B cell (primary cell): ENCODE data around the gene MON1B. TPM values are rescaled to one million over a fixed set of nuclear protein-coding genes. Genes with fewer than 3 reads are reported as not detected.

Source experiments
- ATAC-seq: fragments of 200-7000 bp; cut with Tn5 transposase; one replicate; pipeline ENCODE4 v1.10.0; 2021; ENCODE audit warnings: low read depth, mild to moderate bottlenecking, moderate number of reproducible peaks, moderate library complexity
- CTCF ChIA-PET: fragments of 350-600 bp; sonication (Branson Sonifier 250); formaldehyde crosslinking; loops from one replicate; lab custom pipeline; 2021; ENCODE audit warnings: antibody characterized with exemption, inconsistent platforms; lab: Charles Lee
- POLR2A ChIA-PET: fragments of 350-600 bp; sonication (Branson Sonifier 250); formaldehyde crosslinking; loops from one replicate; lab custom pipeline; 2021; ENCODE audit warnings: antibody characterized with exemption; lab: Charles Lee
- DNase-seq: peaks from one replicate; pipeline ENCODE4 v3.0.0; 2013
- H2AFZ ChIP-seq: 2 replicates; pipeline ENCODE4 v1.6.1; 2012; ENCODE audit warnings: mild to moderate bottlenecking, low read depth, low read length; ENCODE audit not compliant: insufficient read depth, poor library complexity, severe bottlenecking
- H3K27ac ChIP-seq, 2 donors: 1 replicate in 1 of 2; 2 replicates in 1 of 2; pipeline ENCODE4 v1.5.1; 2012 to 2013; ENCODE audit warnings: low read length in 2 of 2, mild to moderate bottlenecking in 2 of 2, moderate library complexity in 1 of 2
- H3K27me3 ChIP-seq, 4 experiments: fragments of 200-600 bp in 1 of 4; sonication (generic) in 1 of 4; replicated peaks in 1 of 4; 1 replicate in 2 of 4; 2 replicates in 2 of 4; pipeline versions ENCODE4 v1.6.1 to v1.7.0; 2013 to 2016; ENCODE audit warnings: low read length in 3 of 4, mild to moderate bottlenecking in 2 of 4, mixed read lengths in 1 of 4, moderate library complexity in 1 of 4; ENCODE audit not compliant: insufficient read depth in 4 of 4, control insufficient read depth in 3 of 4; ENCODE audit errors: control extremely low read depth in 1 of 4
- H3K36me3 ChIP-seq, 2 experiments: replicated peaks in 1 of 2; 1 replicate in 1 of 2; 2 replicates in 1 of 2; pipeline versions ENCODE4 v1.6.1 to v1.7.1; 2013; ENCODE audit warnings: low read length in 1 of 2; ENCODE audit not compliant: insufficient read depth in 2 of 2, control insufficient read depth in 1 of 2; ENCODE audit errors: control extremely low read depth in 1 of 2, extremely low read depth in 1 of 2
- H3K4me1 ChIP-seq, 2 donors: fragments of 200-600 bp in 1 of 2; sonication (generic) in 1 of 2; 1 replicate in 1 of 2; 2 replicates in 1 of 2; pipeline versions ENCODE4 v1.5.1 to v1.6.1; 2013 to 2017; ENCODE audit warnings: low read length in 2 of 2; ENCODE audit not compliant: control insufficient read depth in 2 of 2, insufficient read depth in 2 of 2
- H3K4me2 ChIP-seq: replicated peaks from 2 replicates; pipeline ENCODE3; 2012; ENCODE audit warnings: mild to moderate bottlenecking, low read depth, low read length; ENCODE audit not compliant: poor library complexity, severe bottlenecking
- H3K4me3 ChIP-seq, 5 experiments: fragments of 200-600 bp in 1 of 5; sonication (generic) in 1 of 5; 1 replicate in 3 of 5; 2 replicates in 2 of 5; pipeline versions ENCODE4 v1.5.1 to v1.7.0; 2011 to 2016; ENCODE audit warnings: low read length in 4 of 5, mild to moderate bottlenecking in 4 of 5, low read depth in 2 of 5, control low read depth in 1 of 5, moderate library complexity in 1 of 5; ENCODE audit not compliant: insufficient read depth in 1 of 5; ENCODE audit errors: control extremely low read depth in 1 of 5, extremely low read depth in 1 of 5
- H3K79me2 ChIP-seq: fragments of 200-600 bp; sonication (generic); one replicate; pipeline ENCODE4 v1.6.0; 2016; ENCODE audit warnings: low read length; ENCODE audit not compliant: control insufficient read depth, insufficient read depth
- H3K9ac ChIP-seq: fragments of 200-600 bp; sonication (generic); 2 replicates; pipeline ENCODE4 v1.6.1; 2017; ENCODE audit warnings: mild to moderate bottlenecking, low read length, moderate library complexity
- H3K9me3 ChIP-seq, 3 donors: one replicate each; pipeline versions ENCODE4 v1.6.1 to v1.7.1; 2013; ENCODE audit warnings: low read length in 2 of 3; ENCODE audit not compliant: control insufficient read depth in 2 of 3, insufficient read depth in 1 of 3; ENCODE audit errors: control extremely low read depth in 1 of 3
- H4K20me1 ChIP-seq: 2 replicates; pipeline ENCODE4 v1.6.0; 2012; ENCODE audit warnings: mild to moderate bottlenecking, low read length; ENCODE audit not compliant: insufficient read depth, control insufficient read depth, poor library complexity, severe bottlenecking
- H3K27ac Mint-ChIP-seq: one replicate; pipeline ENCODE4 v1.8.0; 2021; ENCODE audit warnings: mixed read lengths
- H3K27me3 Mint-ChIP-seq: one replicate; pipeline ENCODE4 v1.8.0; 2021; ENCODE audit warnings: mixed read lengths
- H3K4me1 Mint-ChIP-seq: one replicate; pipeline ENCODE4 v1.8.0; 2021; ENCODE audit warnings: mixed read lengths
- H3K4me3 Mint-ChIP-seq: one replicate; pipeline ENCODE4 v1.8.0; 2021; ENCODE audit warnings: mixed read lengths
- H3K9me3 Mint-ChIP-seq: one replicate; pipeline ENCODE4 v1.8.0; 2022; ENCODE audit warnings: mixed read lengths; ENCODE audit not compliant: insufficient read depth
- CTCF ChIP-seq: fragments of 200-600 bp; IDR thresholded peaks from one replicate; pipeline ENCODE4 v1.8.0; 2022; ENCODE audit warnings: antibody characterized with exemption, mild to moderate bottlenecking
- EZH2 ChIP-seq: IDR thresholded peaks from 2 replicates; pipeline ENCODE4 v1.6.1; 2012; ENCODE audit warnings: borderline replicate concordance, low read depth, mild to moderate bottlenecking, moderate library complexity, low read length; ENCODE audit not compliant: insufficient read depth, poor library complexity, severe bottlenecking
- WGBS: methylation state at CpG from one replicate; pipeline ENCODE4 v1.1.5; 2013; ENCODE audit warnings: missing lambda C conversion rate; ENCODE audit not compliant: insufficient coverage; 5-methylcytosine and 5-hydroxymethylcytosine counted together
- intact Hi-C: fragments of 100-400 bp; cut with micrococcal nuclease; formaldehyde crosslinking; loops from one replicate; pipeline ENCODE4 v1.10.0; 2022
- polyA plus RNA-seq: library from polyadenylated mRNA; depleted of rRNA; stranded (reverse); fragments of >200 nt; gene quantifications from 2 replicates; pipeline ENCODE4 v1.2.3, GENCODE V29; 2012
- total RNA-seq, 2 donors: library from RNA; stranded (reverse); fragments of 120-200 nt in 1 of 2; gene quantifications; 1 replicate in 1 of 2; 2 replicates in 1 of 2; pipeline versions ENCODE4 v1.2.3 to v1.2.4, GENCODE V29; 2013 to 2022

Gene MON1B
- total and polyA plus RNA-seq, 2 donors (not counting 1 experiment from before 2014, with no cell fraction given), result 35.0 to 79.1 TPM

- intact Hi-C loops, result no loop called here
- ChIA-PET POLR2A (no interaction called here), CTCF (no interaction called here)
- H3K4me1 Mint-ChIP-seq, result peaks cover 32% of the 10 kb centered on the region
- Histone ChIP-seq H3K4me2 (no peak overlapping the region), H3K36me3 (peaks cover 2 to 64% of the 10 kb centered on the region in 2 experiments), H3K27me3 (no peaks in the 10 kb centered on the region), H2AFZ (no peak overlapping the region), H3K4me1 (peaks cover 17 to 23% of the 10 kb centered on the region in 2 donors), H3K9me3 (no peaks in the 10 kb centered on the region), H3K79me2 (peaks cover 31% of the 10 kb centered on the region), H3K27ac (no peak overlapping the region), H3K9ac (no peak overlapping the region), H3K4me3 (no peak overlapping the region), H4K20me1 (peaks cover 35% of the 10 kb centered on the region)
- H3K4me3 Mint-ChIP-seq, result no peak overlapping the region
- no peak for TF ChIP-seq CTCF
- TF ChIP-seq EZH2, result no peak
- DNase-seq (no peak), ATAC-seq (no peak)
- WGBS, result no CpG with 5 or more reads among the region's 8 CpGs
- H3K27ac Mint-ChIP-seq, result no peak overlapping the region
- H3K9me3 Mint-ChIP-seq, result no peaks in the 10 kb centered on the region
- no peaks in the 10 kb centered on the region for H3K27me3 Mint-ChIP-seq
These were observed 4.4 kb downstream of the MON1B start for GRCh38 chr16:77195411-77195810.

GRCh38 chr16:77197747-77198146, 6.8 kb downstream of the MON1B start:
- no peak overlapping the region for H3K4me3 ChIP-seq
- H3K9me3 ChIP-seq, result no peaks in the 10 kb centered on the region
- TF ChIP-seq EZH2 (no peak), CTCF (no peak)
- H3K79me2 ChIP-seq, result peaks cover 14% of the 10 kb centered on the region
- 100% methylated on average over 1 of the region's 2 CpGs for WGBS
- Mint-ChIP-seq H3K4me3 (no peak overlapping the region), H3K27me3 (no peaks in the 10 kb centered on the region), H3K27ac (no peak overlapping the region), H3K9me3 (no peaks in the 10 kb centered on the region), H3K4me1 (peaks cover 11% of the 10 kb centered on the region)
- ChIA-PET CTCF (no interaction called here), POLR2A (no interaction called here)
- no peak overlapping the region for H3K27ac ChIP-seq
- DNase-seq (no peak), ATAC-seq (no peak)
- H2AFZ ChIP-seq, result no peak overlapping the region
- peaks cover 4 to 9% of the 10 kb centered on the region in 2 donors for H3K4me1 ChIP-seq
- H3K4me2 ChIP-seq, result no peak overlapping the region
- H3K27me3 ChIP-seq, result no peaks in the 10 kb centered on the region
- peaks cover 6 to 70% of the 10 kb centered on the region in 2 experiments for H3K36me3 ChIP-seq
- intact Hi-C loops, result no loop called here
- H4K20me1 ChIP-seq, result peaks cover 40% of the 10 kb centered on the region
- no peak overlapping the region for H3K9ac ChIP-seq
